Mesendoderm (in vitro differentiated cells): Measurements from ENCODE around the gene DYNLT2B.

Experiments
- DNase-seq: peaks from one replicate; pipeline ENCODE4 v3.0.0; 2013
- H2AK5ac ChIP-seq: 2 replicates; pipeline ENCODE4 v1.6.1; 2013; ENCODE audit warnings: low read length, inconsistent platforms
- H2BK120ac ChIP-seq: 2 replicates; pipeline ENCODE4 v1.6.1; 2013; ENCODE audit warnings: low read depth, mild to moderate bottlenecking, low read length, moderate library complexity, mixed read lengths
- H2BK15ac ChIP-seq: replicated peaks from 2 replicates; pipeline ENCODE4 v1.6.1; 2013; ENCODE audit warnings: low read depth, mild to moderate bottlenecking, moderate library complexity
- H2BK5ac ChIP-seq: 2 replicates; pipeline ENCODE4 v1.6.1; 2013; ENCODE audit warnings: low read length, inconsistent platforms
- H3K18ac ChIP-seq: 2 replicates; pipeline ENCODE4 v1.6.1; 2013; ENCODE audit warnings: mild to moderate bottlenecking, low read length, mixed read lengths
- H3K23ac ChIP-seq: one replicate; pipeline ENCODE4 v1.6.1; 2013; ENCODE audit warnings: low read length
- H3K27ac ChIP-seq: 2 replicates; pipeline ENCODE4 v1.5.1; 2013; ENCODE audit warnings: low read depth, mild to moderate bottlenecking, inconsistent platforms, low read length, moderate library complexity
- H3K27me3 ChIP-seq: 2 replicates; pipeline ENCODE4 v1.6.1; 2013; ENCODE audit warnings: low read length, control low read depth, mild to moderate bottlenecking, inconsistent platforms; ENCODE audit not compliant: insufficient read depth, poor library complexity
- H3K36me3 ChIP-seq: 2 replicates; pipeline ENCODE4 v1.6.1; 2013; ENCODE audit warnings: low read length, inconsistent platforms; ENCODE audit not compliant: control insufficient read depth, insufficient read depth
- H3K4ac ChIP-seq: one replicate; pipeline ENCODE4 v1.6.1; 2013; ENCODE audit warnings: low read depth, mild to moderate bottlenecking, low read length, moderate library complexity
- H3K4me1 ChIP-seq: 2 replicates; pipeline ENCODE4 v1.6.1; 2013; ENCODE audit warnings: low read depth, low read length, inconsistent platforms; ENCODE audit not compliant: control insufficient read depth
- H3K4me2 ChIP-seq: 2 replicates; pipeline ENCODE4 v1.6.1; 2013; ENCODE audit warnings: low read length
- H3K4me3 ChIP-seq: 2 replicates; pipeline ENCODE4 v1.5.1; 2013; ENCODE audit warnings: mild to moderate bottlenecking, low read length
- H3K56ac ChIP-seq: one replicate; pipeline ENCODE4 v1.6.1; 2013; ENCODE audit warnings: low read length
- H3K79me1 ChIP-seq: 2 replicates; pipeline ENCODE4 v1.6.1; 2013; ENCODE audit warnings: low read length, inconsistent platforms
- H3K79me2 ChIP-seq: 2 replicates; pipeline ENCODE4 v1.6.1; 2013; ENCODE audit warnings: mild to moderate bottlenecking, low read length; ENCODE audit not compliant: control insufficient read depth, insufficient read depth
- H3K9ac ChIP-seq: 2 replicates; pipeline ENCODE4 v1.6.1; 2013; ENCODE audit warnings: low read length, inconsistent platforms
- H4K5ac ChIP-seq: one replicate; pipeline ENCODE4 v1.6.1; 2013; ENCODE audit warnings: low read length
- H4K8ac ChIP-seq: one replicate; pipeline ENCODE4 v1.6.1; 2013; ENCODE audit warnings: low read depth, mild to moderate bottlenecking, control low read depth, low read length, moderate library complexity
- WGBS: extraction: QIAGEN DNeasy Blood & Tissue Kit; methylation state at CpG from one replicate; pipeline ENCODE4 v1.1.7; 2013; ENCODE audit warnings: low lambda C conversion rate, missing lambda C conversion rate; ENCODE audit not compliant: insufficient coverage; ENCODE audit errors: extremely low coverage; 5-methylcytosine and 5-hydroxymethylcytosine counted together

Gene DYNLT2B

GRCh38 chr3:196288141-196288460 is 29.9 kb downstream of the DYNLT2B start:
- Histone ChIP-seq H3K4ac (peak overlapping the region; percentile 99), H3K79me2 (peaks cover 12% of the 10 kb centered on the region), H2BK120ac (peak overlapping the region; percentile 3), H2BK15ac (no peak overlapping the region), H3K27me3 (no peaks in the 10 kb centered on the region), H4K8ac (peak overlapping the region; percentile 0), H3K56ac (peak overlapping the region; percentile 99), H4K5ac (peak overlapping the region; percentile 81), H3K4me2 (peak overlapping the region; percentile 92), H3K18ac (peak overlapping the region; percentile 84), H2AK5ac (no peak overlapping the region), H3K27ac (peak overlapping the region; percentile 93), H3K79me1 (peaks cover 3% of the 10 kb centered on the region), H3K23ac (no peak overlapping the region), H3K36me3 (no peaks in the 10 kb centered on the region), H3K4me3 (peak overlapping the region; percentile 90), H2BK5ac (peak overlapping the region; percentile 74), H3K4me1 (no peaks in the 10 kb centered on the region), H3K9ac (peak overlapping the region; percentile 97)
- DNase-seq = no peak
- WGBS = no CpG with 5 or more reads among the region's 17 CpGs

- Histone ChIP-seq H2AK5ac (no peak within 1 kb of the TSS), H3K23ac (peak within 1 kb of the TSS; percentile 98), H2BK120ac (peak within 1 kb of the TSS; percentile 3), H3K4me3 (peak within 1 kb of the TSS; percentile 90), H2BK15ac (no peak within 1 kb of the TSS), H3K27ac (peak within 1 kb of the TSS; percentile 93), H3K4ac (peak within 1 kb of the TSS; percentile 99), H3K56ac (peak within 1 kb of the TSS; percentile 99), H3K27me3 (no peaks in the 10 kb centered on the region), H4K8ac (peak within 1 kb of the TSS; percentile 0), H3K36me3 (no peaks in the 10 kb centered on the region), H3K18ac (peak within 1 kb of the TSS; percentile 84), H3K79me2 (peaks cover 12% of the 10 kb centered on the region), H2BK5ac (peak within 1 kb of the TSS; percentile 74), H3K79me1 (peaks cover 3% of the 10 kb centered on the region), H3K4me2 (peak within 1 kb of the TSS; percentile 92), H3K4me1 (no peaks in the 10 kb centered on the region), H3K9ac (peak within 1 kb of the TSS; percentile 97), H4K5ac (peak within 1 kb of the TSS; percentile 81)
- peak; percentile 99 for DNase-seq
- WGBS = no CpG with 5 or more reads among the region's 55 CpGs
Measured at GRCh38 chr3:196287440-196288140, 30.4 kb downstream of the DYNLT2B start, which contains the start of gene PCYT1A. Gene PCYT1A (minus strand): TSS chr3:196287726. CDS start chr3:196270531, 17,195 bp downstream.

GRCh38 chr3:196287090-196287439 is 31.0 kb downstream of the DYNLT2B start:
- Histone ChIP-seq H3K4ac (no peak overlapping the region), H3K9ac (peak overlapping the region; percentile 83), H2BK15ac (no peak overlapping the region), H3K27ac (no peak overlapping the region), H3K4me2 (peak overlapping the region; percentile 83), H3K56ac (peak overlapping the region; percentile 95), H4K5ac (no peak overlapping the region), H3K4me3 (peak overlapping the region; percentile 76), H3K23ac (peak overlapping the region; percentile 45), H3K4me1 (no peaks in the 10 kb centered on the region), H2AK5ac (no peak overlapping the region), H2BK120ac (no peak overlapping the region), H4K8ac (no peak overlapping the region), H3K36me3 (no peaks in the 10 kb centered on the region), H2BK5ac (peak overlapping the region; percentile 12), H3K79me2 (peaks cover 12% of the 10 kb centered on the region), H3K18ac (no peak overlapping the region), H3K79me1 (peaks cover 3% of the 10 kb centered on the region), H3K27me3 (no peaks in the 10 kb centered on the region)
- WGBS = no CpG with 5 or more reads among the region's 22 CpGs
- no peak for DNase-seq

GRCh38 chr3:196284396-196284795 is 33.6 kb downstream of the DYNLT2B start:
- Histone ChIP-seq H3K27ac (no peak overlapping the region), H3K9ac (no peak overlapping the region), H3K23ac (no peak overlapping the region), H3K56ac (peak overlapping the region; percentile 49), H2BK15ac (no peak overlapping the region), H3K4me3 (no peak overlapping the region), H3K4me2 (no peak overlapping the region), H2BK120ac (no peak overlapping the region), H3K79me2 (peaks cover 12% of the 10 kb centered on the region), H4K5ac (no peak overlapping the region), H3K27me3 (no peaks in the 10 kb centered on the region), H3K36me3 (no peaks in the 10 kb centered on the region), H2AK5ac (no peak overlapping the region), H4K8ac (no peak overlapping the region), H3K18ac (no peak overlapping the region), H3K4ac (no peak overlapping the region), H2BK5ac (no peak overlapping the region), H3K79me1 (peaks cover 7% of the 10 kb centered on the region), H3K4me1 (peaks cover 2% of the 10 kb centered on the region)
- no CpG with 5 or more reads among the region's 3 CpGs for WGBS
- DNase-seq = no peak

GRCh38 chr3:196281962-196282361 is 36.1 kb downstream of the DYNLT2B start:
- Histone ChIP-seq H2BK5ac (no peak overlapping the region), H3K36me3 (no peaks in the 10 kb centered on the region), H3K4me3 (no peak overlapping the region), H3K4ac (no peak overlapping the region), H3K27ac (no peak overlapping the region), H4K5ac (no peak overlapping the region), H3K18ac (no peak overlapping the region), H3K79me2 (peaks cover 14% of the 10 kb centered on the region), H3K23ac (no peak overlapping the region), H3K9ac (no peak overlapping the region), H2AK5ac (no peak overlapping the region), H2BK15ac (no peak overlapping the region), H3K4me1 (peaks cover 4% of the 10 kb centered on the region), H3K4me2 (no peak overlapping the region), H2BK120ac (no peak overlapping the region), H3K27me3 (no peaks in the 10 kb centered on the region), H3K56ac (no peak overlapping the region), H4K8ac (no peak overlapping the region), H3K79me1 (peaks cover 12% of the 10 kb centered on the region)
- no CpG with 5 or more reads among the region's 4 CpGs for WGBS
- no peak for DNase-seq
